NCI-H1930 (cell line): Measurements from ENCODE around the gene PGAP2.
"Not testable (repeated sequence)": the region's sequence is repeated elsewhere in the genome, so short reads cannot be mapped to it uniquely, and the experiment has no call there.

Experiments
- DNase-seq, 2 experiments: peaks; one replicate each; lab custom pipeline; 2025; lab: John Stamatoyannopoulos, UW

Gene PGAP2

DNA sequence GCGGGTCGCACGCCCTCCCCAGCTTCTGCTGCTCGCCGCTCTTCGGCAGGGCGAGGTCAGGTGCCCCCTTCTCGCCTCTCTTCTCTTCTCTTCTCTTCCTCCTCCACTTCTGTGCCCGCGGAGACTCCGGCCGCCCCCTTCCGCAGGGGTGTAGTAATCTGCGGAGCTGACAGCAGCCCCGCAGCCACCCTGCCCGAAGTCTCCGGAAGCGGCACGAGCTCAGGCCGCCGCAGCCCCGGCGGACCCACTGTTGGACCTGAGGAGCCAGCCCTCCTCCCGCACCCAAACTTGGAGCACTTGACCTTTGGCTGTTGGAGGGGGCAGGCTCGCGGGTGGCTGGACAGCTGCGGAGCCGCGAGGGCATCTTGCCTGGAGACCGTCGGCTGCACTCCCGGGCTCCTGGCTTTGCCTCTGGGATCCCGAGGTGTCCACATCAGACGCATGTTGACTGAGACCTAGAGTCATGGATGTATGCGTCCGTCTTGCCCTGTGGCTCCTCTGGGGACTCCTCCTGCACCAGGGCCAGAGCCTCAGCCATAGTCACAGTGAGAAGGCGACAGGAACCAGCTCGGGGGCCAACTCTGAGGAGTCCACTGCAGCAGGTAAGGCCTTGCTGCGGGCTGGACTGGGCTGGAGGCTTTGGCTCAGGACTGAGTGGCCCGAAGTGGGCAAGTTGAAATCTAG is 47.6 kb downstream of the PGAP2 start:
- no peak for DNase-seq

DNA sequence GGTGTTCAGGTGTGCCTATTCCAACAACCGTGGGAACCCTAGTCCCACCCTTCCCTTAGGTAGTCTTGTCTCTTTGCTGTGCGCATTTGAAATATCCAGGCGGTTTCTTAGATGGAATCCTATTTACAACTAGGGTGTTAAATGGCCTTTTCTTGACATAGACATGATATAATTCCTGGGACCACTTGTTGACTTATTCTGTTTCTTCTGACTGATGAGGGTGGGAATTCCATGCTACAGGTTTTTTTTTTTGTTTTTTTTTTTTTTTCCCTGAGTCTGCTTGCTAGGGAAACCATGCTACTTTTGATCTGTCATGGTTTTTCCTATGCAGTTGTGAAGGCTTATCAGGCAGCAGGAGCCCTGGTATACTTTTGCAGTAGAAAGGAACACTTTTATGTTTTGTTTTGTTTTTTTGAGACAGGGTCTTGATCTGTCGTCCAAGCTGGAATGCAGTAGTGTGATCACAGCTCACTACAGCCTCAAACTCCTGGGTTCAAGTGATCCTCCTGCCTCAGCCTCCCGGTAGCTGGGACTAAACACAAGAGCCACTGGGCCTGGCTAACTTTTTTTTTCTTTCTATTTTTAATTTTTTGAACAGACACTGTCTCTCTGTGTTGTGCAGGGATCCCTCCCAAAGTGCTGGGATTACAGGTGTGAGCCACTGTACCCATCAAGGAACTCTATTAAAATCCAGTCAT is 48.6 kb downstream of the PGAP2 start:
- DNase-seq: no peak

DNA sequence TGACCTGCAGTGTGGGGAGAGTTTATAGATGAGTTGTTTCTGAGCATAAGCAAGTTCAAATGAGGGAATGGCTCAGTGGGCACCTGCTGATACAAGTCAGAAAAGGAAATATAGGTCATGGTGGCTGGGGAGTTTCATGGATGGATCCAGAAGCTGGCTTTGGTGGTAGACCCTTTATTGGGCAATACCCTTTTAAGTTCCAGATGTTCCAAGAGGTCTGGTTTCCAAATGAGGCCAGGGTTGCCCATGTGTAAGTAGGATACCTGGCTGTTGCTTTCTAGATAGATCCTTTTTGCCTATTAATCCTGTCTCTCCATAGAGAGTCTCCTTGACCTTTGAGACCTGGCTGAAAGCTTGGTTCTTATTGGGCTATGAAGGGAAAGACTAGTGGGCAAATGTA is 49.3 kb downstream of the PGAP2 start:
- no peak for DNase-seq

DNA sequence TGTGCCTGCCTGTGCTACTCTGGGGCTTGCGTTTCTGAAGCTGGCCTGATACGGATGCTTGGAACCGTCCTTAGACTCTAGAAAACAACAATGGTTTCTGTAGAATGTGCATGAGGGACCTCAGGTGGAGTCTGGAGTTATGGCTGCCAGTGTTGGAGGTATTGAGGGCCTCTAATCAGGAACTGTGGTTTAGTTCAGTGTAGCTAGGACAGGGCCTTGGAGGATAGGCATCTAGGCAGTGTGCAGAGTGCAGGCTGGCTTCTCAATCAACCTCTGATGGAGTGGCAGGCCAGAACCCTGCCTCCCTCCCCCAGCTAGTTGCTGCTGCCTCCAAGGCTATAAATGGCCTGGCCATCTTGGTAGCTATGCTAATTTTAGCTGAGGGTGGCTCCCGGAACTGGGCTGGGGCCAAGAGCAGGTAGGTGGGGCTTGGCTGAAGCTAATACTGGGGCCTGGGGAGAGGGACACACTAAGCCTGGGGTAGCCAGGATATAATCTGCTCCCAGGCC is 51.1 kb downstream of the PGAP2 start:
- DNase-seq: no peak

DNA sequence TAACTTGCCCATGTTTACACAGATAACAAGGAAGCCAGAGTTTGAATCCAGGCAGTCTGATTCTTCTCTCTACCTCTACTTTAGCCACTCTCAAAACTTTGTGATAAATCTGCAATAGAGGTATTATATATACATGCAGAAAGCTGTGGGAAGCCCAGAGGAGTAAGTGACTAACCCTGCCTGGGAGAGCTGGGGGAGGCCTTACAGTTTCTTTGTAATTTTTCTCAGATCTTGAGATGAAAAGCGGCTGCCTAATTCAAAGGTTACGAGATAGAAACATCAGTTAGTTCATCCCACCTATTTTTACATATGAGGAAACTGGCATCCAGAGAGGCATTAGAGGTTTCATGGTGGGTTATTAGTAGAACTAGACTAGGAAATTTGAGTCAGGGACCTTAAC is 52.0 kb downstream of the PGAP2 start:
- no peak for DNase-seq

DNA sequence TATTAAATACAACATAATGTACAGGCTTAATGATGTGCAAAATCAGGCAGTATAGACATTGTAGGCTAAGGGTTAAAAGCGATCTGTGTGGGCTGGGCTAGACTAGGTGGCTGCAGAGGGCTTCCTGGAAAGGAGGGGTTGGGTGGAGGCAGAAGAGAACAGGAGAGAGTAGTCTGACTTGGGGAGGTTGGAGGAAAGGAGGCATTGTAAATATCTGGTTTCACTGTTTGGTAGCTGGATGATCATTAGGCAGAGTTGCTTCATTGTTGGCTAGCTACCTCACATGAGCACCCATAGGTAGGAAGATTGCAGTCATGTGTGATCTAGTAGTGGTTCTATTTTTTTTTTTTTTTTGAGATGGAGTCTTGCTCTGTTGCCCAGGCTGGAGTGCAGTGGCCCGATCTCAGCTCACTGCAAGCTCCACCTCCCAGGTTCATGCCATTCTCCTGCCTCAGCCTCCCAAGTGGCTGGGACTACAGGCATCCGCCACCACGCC is 52.6 kb downstream of the PGAP2 start:
- not testable (repeated sequence) for DNase-seq

DNA sequence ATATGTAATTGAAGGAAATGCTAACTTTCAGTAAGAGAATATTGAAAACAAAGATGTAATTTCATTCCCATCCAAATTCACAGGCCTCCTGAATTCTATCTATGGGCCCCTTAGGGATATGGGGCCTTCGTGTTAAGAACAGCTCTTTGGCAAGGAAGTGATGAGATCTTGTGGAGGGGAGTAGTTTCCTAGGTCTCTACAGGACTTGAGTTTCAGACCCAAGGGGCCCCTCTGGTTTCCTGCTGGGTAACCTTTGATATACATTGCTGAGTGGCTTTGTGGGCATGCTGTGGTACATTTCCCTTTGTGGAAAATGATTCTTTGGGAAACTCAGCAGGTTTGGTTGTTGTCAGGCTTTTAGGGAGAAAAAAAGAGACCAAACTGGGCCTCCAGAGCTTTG is 53.3 kb downstream of the PGAP2 start:
- DNase-seq: no peak

DNA sequence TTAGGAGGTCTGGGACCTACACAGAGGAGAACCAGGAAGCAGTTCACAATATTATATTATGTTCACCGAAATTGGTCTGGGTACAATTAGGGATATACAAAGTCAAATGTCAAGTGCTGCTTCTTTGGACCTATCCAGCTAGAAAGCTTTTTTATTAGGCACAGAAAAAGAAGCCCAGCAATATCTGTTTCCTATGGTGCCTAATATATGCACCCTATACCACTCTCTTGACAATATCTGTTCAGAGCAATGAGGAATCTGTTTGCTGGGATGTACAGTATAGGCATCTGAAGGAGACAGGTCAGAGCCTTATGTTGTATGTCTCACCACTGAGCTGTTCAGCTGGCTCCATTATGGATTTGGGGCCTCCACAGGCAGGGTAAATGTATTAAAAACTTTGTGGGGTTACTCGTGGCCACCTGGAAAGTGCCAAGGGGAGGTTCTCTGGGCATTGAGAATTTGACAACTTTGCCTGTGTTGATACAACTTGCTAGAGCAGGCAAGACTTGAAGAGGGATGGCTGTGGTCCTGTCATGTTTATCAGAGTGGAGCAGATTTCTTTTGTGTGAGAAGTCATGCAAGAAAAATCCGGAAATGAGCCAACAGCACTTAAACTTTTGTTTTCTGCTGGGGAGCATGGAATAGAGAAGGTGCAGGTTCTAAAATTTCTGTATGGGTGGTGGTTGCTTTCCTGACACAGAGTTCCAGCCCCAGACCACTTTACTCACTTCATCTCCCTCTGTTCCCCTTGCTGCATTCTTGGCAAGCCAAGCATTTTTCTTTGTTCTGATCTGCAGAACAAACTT is 57.2 kb downstream of the PGAP2 start:
- no peak for DNase-seq

DNA sequence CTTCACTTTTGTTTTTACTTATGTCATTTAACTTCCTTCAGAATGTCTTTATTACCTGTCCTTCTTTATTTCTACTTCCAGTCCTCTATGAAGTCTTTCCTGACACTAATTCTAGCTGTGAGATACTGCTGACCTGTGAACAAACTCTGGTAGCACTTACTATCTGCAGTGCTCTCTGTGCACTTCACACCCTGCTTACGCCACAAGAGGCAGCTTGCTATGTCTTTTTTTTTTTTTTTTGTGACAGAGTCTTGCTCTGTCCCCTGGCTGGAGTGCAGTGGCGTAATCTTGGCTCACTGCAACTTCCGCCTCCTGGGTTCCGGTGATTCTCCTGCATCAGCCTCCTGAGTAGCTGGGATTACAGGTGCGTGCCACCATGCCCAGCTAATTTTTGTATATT is 57.8 kb downstream of the PGAP2 start:
- no peak for DNase-seq

DNA sequence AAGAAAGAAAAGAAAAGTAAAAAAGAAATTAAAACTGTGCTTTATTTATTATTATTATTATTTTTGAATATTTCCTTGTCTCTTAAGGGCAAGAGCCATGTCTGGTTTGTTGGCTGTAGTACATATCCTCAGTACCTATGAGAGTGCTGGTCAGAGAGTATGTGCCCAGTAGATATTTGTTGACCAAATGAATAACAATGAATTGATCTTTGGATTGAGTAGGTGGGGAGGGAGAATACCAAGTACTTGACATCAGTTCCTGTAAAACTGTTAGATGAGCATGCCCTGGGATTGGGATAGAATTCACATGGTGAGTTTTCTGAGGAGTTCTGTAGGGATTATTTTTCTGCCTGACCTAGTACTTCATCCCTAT is 58.5 kb downstream of the PGAP2 start:
- DNase-seq: no peak

DNA sequence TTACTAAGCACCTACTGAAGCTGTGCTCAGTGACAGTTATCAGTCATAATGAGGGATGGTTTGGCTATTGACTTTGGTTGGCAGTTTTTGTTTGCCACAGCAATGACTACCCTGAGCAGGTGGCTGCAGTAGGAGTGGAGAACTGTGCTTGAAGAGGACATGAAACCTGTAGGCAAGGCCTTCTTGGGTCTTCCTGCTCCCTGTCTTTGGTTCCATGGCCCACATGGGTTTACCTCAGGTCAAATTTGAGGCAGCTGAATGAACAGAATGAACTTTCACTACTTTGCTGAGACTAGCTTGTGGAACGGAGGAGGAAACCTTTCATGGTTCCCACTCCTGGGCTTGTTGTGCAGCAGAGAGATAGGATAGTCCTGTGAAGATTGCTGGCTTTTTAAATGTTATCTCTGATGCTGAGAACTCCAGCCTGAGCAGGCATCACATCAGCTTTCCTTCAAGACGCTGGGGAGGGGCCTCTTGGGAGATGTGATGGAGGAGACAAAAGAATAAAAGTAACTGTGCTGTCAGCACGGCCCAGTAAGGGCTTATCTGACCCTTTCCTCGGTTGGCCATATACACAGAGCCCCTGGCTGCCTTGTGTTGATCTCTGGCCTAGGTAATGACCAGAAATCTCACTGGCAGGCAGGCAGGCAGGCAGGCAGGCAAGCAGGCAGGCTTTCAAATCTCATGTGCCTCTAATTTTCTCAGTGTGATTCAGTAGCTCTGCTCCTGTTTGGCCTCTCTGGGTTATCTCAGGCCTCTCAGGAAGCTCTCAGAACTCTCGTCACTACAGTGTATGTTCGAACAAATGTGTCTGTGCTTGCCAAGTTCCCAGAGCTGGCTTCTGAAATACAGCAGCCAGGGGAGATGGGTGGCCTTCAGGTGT is 59.1 kb downstream of the PGAP2 start:
- no peak for DNase-seq

DNA sequence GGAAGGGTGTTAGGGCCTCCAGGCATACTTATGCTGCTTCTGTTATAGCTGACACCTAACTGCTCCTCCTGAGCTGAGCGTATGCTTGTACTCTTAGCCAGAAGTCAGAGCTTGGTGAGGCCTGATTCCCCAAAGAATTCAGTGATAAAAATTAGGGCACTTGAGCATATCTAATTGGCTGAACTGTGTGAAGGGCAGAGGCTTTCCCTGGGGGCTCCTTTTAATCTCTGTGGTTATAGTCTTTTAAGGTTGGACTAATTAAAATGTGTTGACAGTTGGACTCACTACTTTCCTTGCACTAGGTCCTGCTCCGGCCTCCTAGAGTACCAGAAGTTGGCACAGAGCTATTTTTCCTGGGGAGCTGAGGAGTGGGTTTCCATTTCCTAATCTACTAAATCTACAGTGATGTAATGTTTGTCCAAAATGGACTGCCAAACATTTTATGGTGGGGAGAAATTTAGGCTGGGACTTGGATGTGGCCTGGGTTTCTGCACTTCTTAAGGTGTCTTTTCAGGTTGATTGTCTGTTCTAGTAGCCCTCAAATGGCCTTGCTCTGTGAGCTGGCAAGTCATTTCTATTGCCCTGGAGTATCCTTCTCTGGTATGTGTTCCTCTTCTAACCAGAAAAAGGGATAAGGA is 65.5 kb downstream of the PGAP2 start:
- DNase-seq: no peak
